Midbrain (tissue), 1 donor: Measurements from ENCODE around the gene YBEY.
A peak's percentile ranks its signal among the peaks of the same experiment; 100 is the strongest.
"Not testable (repeated sequence)": the region's sequence is repeated elsewhere in the genome, so short reads cannot be mapped to it uniquely, and the experiment has no call there.

Experiments used
- DNase-seq: peaks from one replicate; lab custom pipeline; 2025; lab: John Stamatoyannopoulos, UW

YBEY gene

DNA sequence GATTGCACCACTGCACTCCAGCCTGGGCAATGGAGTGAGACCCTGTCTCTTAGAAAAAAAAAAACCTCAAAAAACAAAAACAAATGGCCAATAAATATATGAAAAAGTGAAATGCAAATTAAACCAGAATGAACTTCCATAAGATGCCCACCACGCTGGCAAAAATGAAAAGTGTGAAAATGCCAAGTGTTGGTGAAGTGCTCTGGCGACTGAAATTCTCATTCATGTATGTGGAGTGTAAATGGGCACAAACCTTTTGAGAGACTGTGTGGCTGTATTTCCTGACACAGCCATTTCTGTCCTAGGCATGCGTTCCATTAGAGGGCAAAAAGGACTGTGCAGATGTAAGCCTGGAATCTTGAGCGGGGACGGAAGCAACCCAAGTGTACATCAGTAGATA, 18.3 kb downstream of the YBEY start:
- DNase-seq: no peak

DNA sequence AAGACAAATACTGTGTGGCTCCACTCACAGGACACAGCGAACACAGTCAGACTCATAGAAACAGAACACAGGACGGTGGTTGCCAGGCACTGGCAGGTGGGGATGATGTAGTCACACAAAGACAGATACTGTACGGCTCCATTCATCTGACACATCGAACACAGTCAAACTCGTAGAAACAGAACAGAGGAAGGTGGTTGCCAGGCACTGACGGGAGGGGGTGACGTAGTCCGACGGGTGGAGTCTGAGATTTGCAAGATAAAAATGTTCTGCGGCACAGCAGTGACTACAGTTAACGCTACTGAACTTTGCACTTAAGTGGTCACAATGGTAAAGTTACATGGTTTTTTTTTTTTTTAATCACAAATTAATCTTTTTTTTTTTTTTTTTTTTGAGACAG, 18.8 kb downstream of the YBEY start:
- no peak for DNase-seq

DNA sequence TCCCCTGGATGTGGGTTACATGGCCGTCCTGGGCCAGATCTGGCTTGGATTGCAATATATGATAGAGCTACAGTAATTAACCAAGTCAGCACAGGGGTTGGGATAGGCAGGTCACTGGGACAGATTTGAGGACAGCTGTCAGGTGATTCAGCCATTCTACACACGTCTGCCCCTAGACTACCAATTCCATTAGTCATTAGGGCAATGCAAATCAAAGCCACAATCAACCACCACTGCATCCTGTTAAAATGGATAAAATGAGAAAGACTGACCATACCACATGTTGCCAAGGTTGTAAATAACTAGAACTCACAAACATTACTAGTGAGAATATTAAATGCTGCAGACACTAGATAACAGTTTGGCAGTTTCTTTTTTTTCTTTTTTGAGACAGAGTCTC, 21.5 kb downstream of the YBEY start:
- DNase-seq: no peak

GRCh38 chr21:46308431-46308830, 22.3 kb downstream of the YBEY start:
- DNase-seq: no peak

- DNase-seq: not testable (repeated sequence)
Measured at GRCh38 chr21:46310260-46310659, 24.1 kb downstream of the YBEY start.

DNA sequence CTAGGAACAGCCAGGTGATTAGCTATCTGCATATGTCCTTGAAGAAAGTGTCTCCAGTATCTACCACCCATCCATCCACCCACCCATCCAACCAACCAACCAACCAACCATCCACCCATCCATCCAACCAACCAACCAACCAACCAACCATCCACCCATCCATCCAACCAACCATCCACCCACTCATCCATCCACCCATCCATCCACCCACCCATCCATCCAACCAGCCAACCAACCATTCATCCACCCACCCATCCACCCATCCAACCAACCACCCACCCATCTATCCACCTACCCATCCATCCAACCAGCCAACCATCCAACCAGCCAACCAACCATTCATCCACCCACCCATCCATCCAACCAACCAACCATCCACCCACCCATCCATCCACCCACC, 25.4 kb downstream of the YBEY start:
- DNase-seq: no peak

GRCh38 chr21:46312949-46313348, 26.8 kb downstream of the YBEY start:
- DNase-seq: no peak

GRCh38 chr21:46314441-46315020, 28.4 kb downstream of the YBEY start:
- DNase-seq: no peak

DNA sequence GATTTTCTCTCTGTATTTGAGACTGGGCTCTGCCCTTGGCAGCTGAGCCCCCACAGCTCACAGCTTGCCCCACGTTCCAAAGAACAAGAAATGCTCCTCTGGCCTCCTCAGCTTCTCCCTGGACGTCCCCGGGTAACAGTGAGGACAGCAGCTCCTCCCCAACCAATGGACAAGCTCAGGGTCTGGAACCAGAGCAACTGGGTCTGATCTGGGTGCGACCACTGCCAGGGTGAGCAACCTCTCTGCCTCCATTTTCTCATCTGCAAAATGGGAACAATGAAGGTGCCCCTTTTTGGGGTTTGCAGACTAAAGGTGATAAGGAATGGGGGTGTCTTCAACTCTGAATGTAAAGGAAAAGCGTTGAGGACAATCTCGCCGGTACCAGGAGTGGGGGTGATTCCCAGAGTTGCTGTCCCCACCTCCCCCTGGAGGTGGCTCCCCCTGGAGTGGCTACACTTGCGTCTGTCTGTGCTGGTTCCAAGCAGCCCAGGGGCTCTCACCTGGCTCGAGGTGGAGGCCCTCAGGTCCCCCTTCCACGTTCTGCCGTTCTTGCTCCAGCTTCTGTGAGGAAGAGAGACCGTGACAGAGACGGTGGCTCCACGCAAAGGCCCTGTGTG, 30.7 kb downstream of the YBEY start:
- no peak for DNase-seq

GRCh38 chr21:46317710-46318463, 31.7 kb downstream of the YBEY start:
- no peak for DNase-seq

- DNase-seq: no peak
Measured at GRCh38 chr21:46318464-46318845, 32.3 kb downstream of the YBEY start.

DNA sequence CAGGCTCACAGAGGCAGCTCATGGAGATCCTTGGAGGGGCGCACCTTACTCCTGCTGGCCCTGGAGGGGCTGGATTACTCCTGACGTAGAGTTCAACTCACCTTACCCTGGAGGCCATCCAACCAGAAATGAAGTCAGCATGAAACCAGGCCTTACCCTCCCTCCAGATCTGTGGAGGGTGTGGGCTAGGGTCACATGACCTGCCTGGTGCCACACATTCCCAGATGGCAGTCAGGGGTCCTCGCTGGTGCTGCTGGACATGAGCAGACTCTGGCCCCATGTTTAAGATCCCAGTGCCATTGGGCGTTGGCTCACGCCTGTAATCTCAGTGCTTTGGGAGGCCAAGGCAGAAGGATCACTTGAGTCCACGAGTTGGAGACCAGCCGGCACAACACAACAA, 33.0 kb downstream of the YBEY start:
- DNase-seq: no peak

- no peak for DNase-seq
Measured at GRCh38 chr21:46320331-46320801, 34.2 kb downstream of the YBEY start.

- DNase-seq: no peak
Measured at GRCh38 chr21:46322351-46323226, 36.4 kb downstream of the YBEY start.

DNA sequence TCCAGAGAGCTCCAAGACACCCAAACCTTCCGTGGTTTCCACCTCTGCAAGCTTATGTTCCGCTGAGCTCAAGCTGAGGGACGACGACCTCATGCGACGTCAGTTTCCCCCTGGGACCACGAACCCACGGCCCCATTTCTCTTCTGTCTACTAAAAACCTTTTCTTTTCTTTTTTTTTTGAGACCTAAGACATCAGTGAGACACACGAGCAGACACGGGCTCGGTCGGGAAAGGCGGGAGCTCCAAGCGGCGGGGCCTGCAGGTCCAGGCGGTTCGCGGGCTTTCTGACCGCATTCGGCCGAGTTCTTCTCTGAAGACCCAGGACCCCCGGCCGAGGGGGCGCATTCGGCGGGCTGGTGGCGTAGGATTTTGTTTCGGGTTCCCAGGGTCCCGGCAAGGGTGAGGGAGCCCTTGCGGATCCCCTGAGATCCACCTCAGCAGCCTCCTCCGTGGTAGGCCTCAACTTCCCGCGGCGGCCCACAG, 37.1 kb downstream of the YBEY start:
- no peak for DNase-seq

DNA sequence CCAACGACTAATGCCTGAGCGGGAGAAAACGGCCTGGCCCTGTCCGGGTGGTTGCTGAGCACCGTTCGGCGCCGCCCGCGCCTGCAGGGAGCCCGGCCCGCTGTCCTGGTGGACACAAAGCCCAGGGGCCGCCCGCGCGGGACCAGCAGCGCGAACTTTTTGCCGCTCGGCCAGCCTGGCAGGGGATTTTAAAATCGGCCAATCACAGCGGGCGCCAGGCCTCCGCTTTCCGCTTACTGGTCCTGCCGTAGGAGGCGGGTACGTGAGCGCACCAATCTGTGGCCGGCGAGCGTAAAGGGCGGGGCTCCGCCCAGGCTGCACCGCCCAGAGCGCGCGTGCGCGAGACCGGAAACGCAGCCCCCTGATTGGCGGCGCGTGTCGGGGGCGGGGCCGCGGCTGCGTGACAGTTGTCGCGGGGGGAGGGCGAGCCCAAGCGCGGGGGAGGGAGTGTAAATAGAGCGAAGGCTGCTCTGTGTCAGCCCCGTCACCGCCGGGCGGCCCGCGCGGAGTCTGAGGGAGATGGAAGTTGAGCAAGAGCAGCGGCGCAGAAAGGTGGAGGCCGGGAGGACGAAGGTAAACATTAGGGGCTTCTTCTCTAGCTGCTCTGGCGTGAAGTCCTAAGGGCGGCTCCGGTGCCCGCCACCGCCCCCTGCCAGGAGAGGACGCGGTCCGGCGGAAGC, 37.7 kb downstream of the YBEY start, which contains the start of the genes C21orf58 and PCNT:
Gene C21orf58, minus strand, starts transcription at position 161 of the 680 bp plus-strand sequence. CDS start 1,132 bp downstream, outside the sequence.
Gene PCNT, plus strand, starts transcription at position 447 of the 680 bp plus-strand sequence. Its CDS starts 73 bp downstream, at position 520.
- peak; percentile 98 for DNase-seq

DNA sequence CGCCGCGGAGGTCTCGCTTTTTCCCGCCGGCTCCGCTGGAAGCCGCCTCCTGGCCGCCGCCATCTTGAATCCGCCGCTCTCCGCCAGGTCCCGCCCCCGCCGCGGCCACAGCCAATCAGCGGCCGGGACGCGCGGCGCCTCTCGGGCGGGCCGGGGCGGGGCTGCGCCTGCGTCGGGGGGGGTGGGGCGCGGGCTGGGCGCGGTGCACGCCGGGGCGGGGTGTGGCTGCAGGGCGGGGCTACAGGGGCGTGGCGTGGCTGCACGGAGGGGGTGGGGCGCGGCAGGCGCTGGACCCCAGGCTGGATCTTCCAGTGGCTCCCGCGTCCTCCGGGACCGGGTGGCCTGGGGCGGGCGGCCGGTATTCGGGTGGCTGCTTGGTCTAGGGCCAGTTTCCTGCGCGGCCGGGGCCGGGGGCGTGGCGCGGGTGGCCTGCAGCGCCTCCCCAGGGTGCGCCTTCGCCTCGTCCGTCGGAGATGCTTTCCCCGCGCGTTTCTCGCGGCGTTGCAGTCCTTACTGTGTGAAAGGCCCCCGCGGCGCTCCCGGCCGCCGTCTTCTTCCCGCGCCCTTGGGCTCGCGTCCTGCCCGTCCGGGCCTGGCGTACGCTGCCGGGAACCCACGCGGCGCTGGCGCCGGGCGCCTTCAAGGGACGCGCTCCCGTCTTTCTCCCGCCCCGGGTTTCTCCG, 38.4 kb downstream of the YBEY start:
- peak; percentile 89 for DNase-seq

- no peak for DNase-seq
Measured at GRCh38 chr21:46325073-46325912, 39.2 kb downstream of the YBEY start.

DNA sequence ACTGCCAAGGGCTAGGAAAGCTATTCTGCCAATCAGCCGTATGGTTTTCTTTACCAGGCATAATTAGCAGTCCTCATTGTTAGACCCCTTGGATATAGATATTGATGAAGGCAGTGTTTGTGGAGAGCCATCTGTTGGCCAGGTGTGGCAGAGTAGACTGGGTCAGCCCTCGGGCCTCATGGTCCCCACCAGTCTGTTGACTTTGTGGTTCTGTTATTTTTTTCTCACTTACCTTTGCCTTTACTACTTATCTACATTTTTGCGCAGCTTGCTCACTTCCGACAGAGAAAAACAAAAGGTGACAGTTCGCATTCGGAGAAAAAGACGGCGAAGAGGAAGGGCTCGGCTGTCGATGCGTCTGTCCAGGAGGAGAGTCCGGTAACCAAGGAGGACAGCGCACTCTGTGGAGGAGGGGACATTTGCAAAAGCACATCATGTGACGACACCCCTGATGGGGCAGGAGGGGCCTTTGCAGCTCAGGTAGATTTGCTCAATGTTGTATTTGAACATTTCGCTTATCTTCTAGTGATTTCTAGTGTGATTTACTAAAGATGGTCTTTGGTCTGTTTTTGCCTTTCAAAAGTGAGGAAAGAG, 40.1 kb downstream of the YBEY start:
- no peak for DNase-seq
